Thyroid gland (tissue), 4 donors: ENCODE data around the gene LGR6. TPM values are rescaled to one million over a fixed set of nuclear protein-coding genes. Genes with fewer than 3 reads are reported as not detected.

Source experiments
- DNase-seq, 2 donors: peaks; one replicate each; pipeline ENCODE4 v3.0.0-alpha.2; 2019
- H3K27ac ChIP-seq, 3 donors: fragments of 200-600 bp; sonication (generic); 1 replicate in 2 of 3; 2 replicates in 1 of 3; pipeline ENCODE4 v1.5.1; 2016 to 2019; ENCODE audit warnings: mild to moderate bottlenecking in 1 of 3, moderate library complexity in 1 of 3
- H3K27me3 ChIP-seq: fragments of 200-600 bp; sonication (generic); one replicate; pipeline ENCODE4 v1.5.1; 2019
- H3K36me3 ChIP-seq, 2 donors: fragments of 200-600 bp; sonication (generic); one replicate each; pipeline ENCODE4 v1.5.1; 2016 to 2019
- H3K4me1 ChIP-seq, 2 donors: fragments of 200-600 bp; sonication (generic); one replicate each; pipeline ENCODE4 v1.5.1; 2017 to 2019
- H3K4me3 ChIP-seq, 3 donors: fragments of 200-600 bp; sonication (generic); replicated peaks in 1 of 3; 1 replicate in 2 of 3; 2 replicates in 1 of 3; pipeline ENCODE4 v1.5.1; 2016; ENCODE audit warnings: mild to moderate bottlenecking in 1 of 3
- H3K9me3 ChIP-seq: fragments of 200-600 bp; sonication (generic); one replicate; pipeline ENCODE4 v1.5.1; 2017
- CTCF ChIP-seq, 6 experiments: fragments of 200-600 bp in 3 of 6; fragments of 450-650 bp in 3 of 6; sonication (generic) in 3 of 6; IDR thresholded peaks; one replicate each; pipeline ENCODE4 v1.5.1; 2016 to 2019; ENCODE audit warnings: antibody characterized with exemption in 6 of 6, mild to moderate bottlenecking in 2 of 6, inconsistent platforms in 1 of 6, moderate library complexity in 1 of 6
- POLR2A ChIP-seq, 2 donors: fragments of 450-650 bp; IDR thresholded peaks; one replicate each; pipeline ENCODE4 v1.6.1; 2017; ENCODE audit warnings: antibody characterized with exemption in 2 of 2, mild to moderate bottlenecking in 2 of 2, moderate library complexity in 1 of 2
- WGBS, 2 donors: methylation state at CpG; one replicate each; pipeline ENCODE4 v1.1.5; 2017; 5-methylcytosine and 5-hydroxymethylcytosine counted together
- intact Hi-C: fragments of 100-400 bp; cut with DNase I; formaldehyde crosslinking; loops from one replicate; pipeline ENCODE4 v1.15.1; 2023
- total RNA-seq, 4 donors: library from RNA; depleted of rRNA; stranded (reverse); fragments of >200 nt; gene quantifications; one replicate each; pipeline ENCODE4 v1.2.3, GENCODE V29; 2016

LGR6 gene
- total RNA-seq, 4 donors from 2014 or later = 2.8 to 7.0 (median 4.5) TPM

GRCh38 chr1:202317941-202318925 is 124.6 kb downstream of the LGR6 start:
- Histone ChIP-seq H3K27me3 (no peaks in the 10 kb centered on the region), H3K9me3 (no peaks in the 10 kb centered on the region), H3K4me1 (no peaks in the 10 kb centered on the region), H3K36me3 (no peaks in the 10 kb centered on the region), H3K27ac (no peak overlapping the region), H3K4me3 (no peak overlapping the region)
- intact Hi-C loops = loop anchor here (5.0 kb wide), 1 partner anchor 131 kb away; no protein-coding TSS in a partner anchor
- no peak for DNase-seq
- WGBS, 2 donors = 92 to 95% methylated on average over 24 to 42 of the region's 52 CpGs
- no peak for TF ChIP-seq POLR2A (IDR thresholded peaks at IDR 0.05)
- TF ChIP-seq CTCF (IDR thresholded peaks at IDR 0.05) = no peak

GRCh38 chr1:202319381-202320080 is 125.9 kb downstream of the LGR6 start:
- intact Hi-C loops = loop anchor here (5.0 kb wide), 1 partner anchor 132 kb away; no protein-coding TSS in a partner anchor

GRCh38 chr1:202320081-202320405 is 126.4 kb downstream of the LGR6 start:
- no peak for DNase-seq
- TF ChIP-seq POLR2A (IDR thresholded peaks at IDR 0.05) (no peak), CTCF (IDR thresholded peaks at IDR 0.05) (no peak)
- Histone ChIP-seq H3K27me3 (no peaks in the 10 kb centered on the region), H3K27ac (no peak overlapping the region), H3K4me3 (no peak overlapping the region), H3K36me3 (no peaks in the 10 kb centered on the region), H3K4me1 (no peaks in the 10 kb centered on the region), H3K9me3 (no peaks in the 10 kb centered on the region)
- intact Hi-C loops = no loop called here

More at GRCh38 chr1:202319381-202320080, 125.9 kb downstream of the LGR6 start:
- Histone ChIP-seq H3K27ac (no peak overlapping the region), H3K4me1 (no peaks in the 10 kb centered on the region), H3K27me3 (no peaks in the 10 kb centered on the region), H3K9me3 (no peaks in the 10 kb centered on the region), H3K4me3 (no peak overlapping the region), H3K36me3 (no peaks in the 10 kb centered on the region)
- no peak for DNase-seq
- TF ChIP-seq CTCF (IDR thresholded peaks at IDR 0.05) (no peak), POLR2A (IDR thresholded peaks at IDR 0.05) (no peak)
- 77 to 78% methylated on average over 4 of the region's 4 CpGs for WGBS, 2 donors

GRCh38 chr1:202323731-202324130 is 130.1 kb downstream of the LGR6 start:
- Histone ChIP-seq H3K36me3 (no peaks in the 10 kb centered on the region), H3K27ac (no peak overlapping the region), H3K9me3 (no peaks in the 10 kb centered on the region), H3K4me1 (no peaks in the 10 kb centered on the region), H3K4me3 (no peak overlapping the region), H3K27me3 (no peaks in the 10 kb centered on the region)
- no peak for TF ChIP-seq POLR2A (IDR thresholded peaks at IDR 0.05)
- no peak for TF ChIP-seq CTCF (IDR thresholded peaks at IDR 0.05)
- intact Hi-C loops = no loop called here
- 79 to 84% methylated on average over 4 of the region's 4 CpGs for WGBS, 2 donors
- DNase-seq = no peak

- WGBS, 2 donors = 84 to 90% methylated on average over 2 of the region's 2 CpGs
- H3K9me3 ChIP-seq = no peaks in the 10 kb centered on the region
- no peaks in the 10 kb centered on the region for H3K36me3 ChIP-seq
- no peaks in the 10 kb centered on the region for H3K4me1 ChIP-seq
- DNase-seq = no peak
- TF ChIP-seq POLR2A (IDR thresholded peaks at IDR 0.05) (no peak), CTCF (IDR thresholded peaks at IDR 0.05) (no peak)
- no peak overlapping the region for H3K4me3 ChIP-seq
- intact Hi-C loops = no loop called here
- no peaks in the 10 kb centered on the region for H3K27me3 ChIP-seq
- H3K27ac ChIP-seq = no peak overlapping the region
These were observed 131.0 kb downstream of the LGR6 start for GRCh38 chr1:202324646-202325045.
